Measurements from ENCODE around the gene TMEM54.

TMEM54 gene

DNA sequence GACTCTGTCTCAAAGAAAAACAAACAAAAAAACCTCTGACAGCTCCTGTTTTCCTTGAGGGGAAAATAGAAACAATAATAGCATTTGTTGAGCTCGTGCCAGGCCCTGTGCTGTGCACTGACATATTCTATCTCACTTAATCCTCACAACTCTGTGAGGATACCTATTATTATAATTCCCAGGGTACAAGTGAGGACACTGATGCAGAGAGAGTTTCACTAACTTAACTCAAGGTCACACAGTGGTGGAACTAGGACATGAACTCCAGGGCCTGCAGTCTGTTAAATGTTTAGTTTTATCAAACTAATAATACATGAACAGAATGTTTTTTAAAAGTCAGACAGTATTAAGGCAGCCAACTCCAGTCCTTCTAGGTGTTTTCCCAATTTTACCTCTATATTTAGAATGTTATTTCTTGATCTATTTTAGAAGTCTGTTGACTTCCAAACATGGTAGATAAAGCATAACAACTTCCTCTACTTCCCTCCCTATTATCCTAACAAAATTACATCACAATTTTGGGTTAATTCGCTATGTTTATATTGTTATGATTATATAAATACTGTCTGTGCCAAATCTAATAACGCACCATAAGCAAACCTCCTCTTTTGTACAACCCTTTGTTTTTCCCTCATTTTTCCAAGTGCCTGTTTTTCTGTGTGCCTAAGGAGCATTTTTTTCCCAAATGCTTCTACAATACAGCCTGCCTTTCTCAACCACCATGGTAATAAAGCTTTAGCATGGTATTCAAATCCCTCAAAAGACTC lies 35.4 kb downstream of the TMEM54 start:
- peaks cover 3% of the 10 kb centered on the region for H3K27me3 ChIP-seq (ENCODE audit: control insufficient read depth, insufficient read depth, low read length)
- H3K9me3 ChIP-seq (replicated peaks; ENCODE audit: low read length), result no peaks in the 10 kb centered on the region
- H3K4me2 ChIP-seq (ENCODE audit: low read length), result no peak overlapping the region
- peaks cover 4% of the 10 kb centered on the region for H3K36me3 ChIP-seq (ENCODE audit: insufficient read depth, low read length)
- H3K9ac ChIP-seq (ENCODE audit: low read depth, low read length), result no peak overlapping the region
- H3K4me3 ChIP-seq (ENCODE audit: low read length), result no peak overlapping the region
- peaks cover 10% of the 10 kb centered on the region for H3K4me1 ChIP-seq (ENCODE audit: control insufficient read depth, insufficient read depth, low read length)

DNA sequence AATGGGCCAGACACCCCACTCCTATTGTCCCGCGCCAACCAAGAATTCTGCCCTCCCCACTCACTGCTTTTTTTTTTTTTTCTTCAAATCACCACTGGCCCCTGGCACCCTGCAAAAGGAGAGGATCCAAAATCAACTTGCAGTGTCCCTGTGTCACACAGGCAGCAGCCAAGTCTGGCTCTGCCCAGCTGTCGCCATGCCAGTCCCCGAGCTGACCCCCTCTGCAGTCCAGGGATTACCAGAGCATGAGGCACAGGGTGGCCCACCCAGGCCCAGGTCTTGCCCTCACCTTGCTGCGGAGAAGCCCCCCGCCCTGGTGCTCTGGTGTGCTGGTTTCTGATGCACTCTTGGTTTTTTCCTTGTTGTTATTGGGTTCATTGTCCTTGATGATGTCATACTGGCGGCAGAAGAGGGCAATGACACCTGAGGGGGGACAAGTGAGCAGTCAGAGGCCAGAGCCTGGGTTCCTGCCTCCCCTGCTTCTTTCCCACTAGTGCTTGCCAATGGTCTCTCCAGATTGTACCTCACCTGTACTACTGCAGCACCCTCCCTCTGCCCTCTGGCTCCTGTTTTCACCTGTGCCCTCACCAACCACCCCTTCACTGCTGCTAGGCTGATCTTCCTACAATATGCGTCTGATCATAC lies 36.7 kb downstream of the TMEM54 start:
- no peak overlapping the region for H3K9ac ChIP-seq (ENCODE audit: low read depth, low read length)
- no peak overlapping the region for H3K4me2 ChIP-seq (ENCODE audit: low read length)
- no peak overlapping the region for H3K4me3 ChIP-seq (ENCODE audit: low read length)
- H3K27me3 ChIP-seq (ENCODE audit: control insufficient read depth, insufficient read depth, low read length), result no peaks in the 10 kb centered on the region
- H3K36me3 ChIP-seq (ENCODE audit: insufficient read depth, low read length), result peaks cover 6% of the 10 kb centered on the region
- H3K4me1 ChIP-seq (ENCODE audit: control insufficient read depth, insufficient read depth, low read length), result peaks cover 5% of the 10 kb centered on the region
- H3K9me3 ChIP-seq (replicated peaks; ENCODE audit: low read length), result no peaks in the 10 kb centered on the region

DNA sequence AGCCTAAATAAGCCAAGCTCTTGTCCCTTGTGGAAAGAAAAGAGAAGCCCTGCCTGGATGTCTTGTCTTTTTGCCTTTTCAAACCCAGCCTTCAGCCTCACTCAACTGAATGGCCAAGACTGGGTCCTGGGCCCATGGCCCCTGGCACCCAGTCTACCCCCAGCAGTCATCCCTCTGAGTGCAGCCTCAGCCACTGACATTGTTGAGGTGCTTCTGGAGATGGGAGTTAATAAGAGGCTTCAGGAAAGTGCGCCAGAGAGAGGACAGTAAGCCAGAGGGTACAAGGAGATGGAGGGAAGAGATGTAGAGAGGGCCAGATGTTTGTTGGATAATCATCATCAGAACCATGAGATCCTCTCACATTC lies 37.3 kb downstream of the TMEM54 start:
- peaks cover 5% of the 10 kb centered on the region for H3K4me1 ChIP-seq (ENCODE audit: control insufficient read depth, insufficient read depth, low read length)
- no peak overlapping the region for H3K4me2 ChIP-seq (ENCODE audit: low read length)
- no peak overlapping the region for H3K9ac ChIP-seq (ENCODE audit: low read depth, low read length)
- H3K4me3 ChIP-seq (ENCODE audit: low read length), result no peak overlapping the region
- H3K9me3 ChIP-seq (replicated peaks; ENCODE audit: low read length), result no peaks in the 10 kb centered on the region
- H3K36me3 ChIP-seq (ENCODE audit: insufficient read depth, low read length), result peaks cover 10% of the 10 kb centered on the region
- H3K27me3 ChIP-seq (ENCODE audit: control insufficient read depth, insufficient read depth, low read length), result no peaks in the 10 kb centered on the region

DNA sequence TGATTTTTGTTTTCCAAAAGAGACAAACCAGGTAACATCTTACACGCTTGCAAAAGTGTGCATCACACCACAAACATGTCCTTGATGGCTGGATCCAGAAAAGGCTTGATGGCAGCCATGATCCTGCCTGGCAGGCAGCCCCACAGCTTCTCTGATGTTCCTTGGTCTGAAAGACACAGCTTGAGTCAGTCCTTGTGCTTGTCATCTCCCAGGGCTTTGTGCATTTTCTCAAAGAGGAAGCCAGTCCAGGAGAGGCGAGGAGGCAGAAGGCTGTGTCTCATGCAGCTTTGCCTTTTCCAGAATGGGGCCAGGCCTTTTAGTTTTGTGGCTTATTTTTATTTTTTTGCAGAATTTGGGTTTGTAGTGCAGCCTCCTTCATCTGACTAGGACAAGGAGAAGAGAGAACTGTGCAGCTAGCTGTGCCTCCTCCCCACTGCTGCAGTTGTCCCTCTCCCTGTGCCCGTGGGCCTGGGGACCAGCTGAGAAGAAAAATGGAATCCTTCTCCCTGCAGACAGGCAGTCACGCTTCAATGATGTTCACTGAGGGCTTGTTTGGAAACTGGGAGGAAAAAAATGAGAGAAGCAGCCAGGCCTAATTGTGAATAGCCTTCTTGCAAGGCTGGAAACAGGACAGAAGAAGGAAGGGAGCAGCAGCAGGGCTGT lies 37.8 kb downstream of the TMEM54 start:
- Histone ChIP-seq H3K9me3 (replicated peaks; ENCODE audit: low read length) (no peaks in the 10 kb centered on the region), H3K27me3 (ENCODE audit: control insufficient read depth, insufficient read depth, low read length) (no peaks in the 10 kb centered on the region), H3K4me3 (ENCODE audit: low read length) (no peak overlapping the region), H3K36me3 (ENCODE audit: insufficient read depth, low read length) (peaks cover 10% of the 10 kb centered on the region), H3K4me2 (ENCODE audit: low read length) (no peak overlapping the region), H3K9ac (ENCODE audit: low read depth, low read length) (no peak overlapping the region), H3K4me1 (ENCODE audit: control insufficient read depth, insufficient read depth, low read length) (peaks cover 5% of the 10 kb centered on the region)

DNA sequence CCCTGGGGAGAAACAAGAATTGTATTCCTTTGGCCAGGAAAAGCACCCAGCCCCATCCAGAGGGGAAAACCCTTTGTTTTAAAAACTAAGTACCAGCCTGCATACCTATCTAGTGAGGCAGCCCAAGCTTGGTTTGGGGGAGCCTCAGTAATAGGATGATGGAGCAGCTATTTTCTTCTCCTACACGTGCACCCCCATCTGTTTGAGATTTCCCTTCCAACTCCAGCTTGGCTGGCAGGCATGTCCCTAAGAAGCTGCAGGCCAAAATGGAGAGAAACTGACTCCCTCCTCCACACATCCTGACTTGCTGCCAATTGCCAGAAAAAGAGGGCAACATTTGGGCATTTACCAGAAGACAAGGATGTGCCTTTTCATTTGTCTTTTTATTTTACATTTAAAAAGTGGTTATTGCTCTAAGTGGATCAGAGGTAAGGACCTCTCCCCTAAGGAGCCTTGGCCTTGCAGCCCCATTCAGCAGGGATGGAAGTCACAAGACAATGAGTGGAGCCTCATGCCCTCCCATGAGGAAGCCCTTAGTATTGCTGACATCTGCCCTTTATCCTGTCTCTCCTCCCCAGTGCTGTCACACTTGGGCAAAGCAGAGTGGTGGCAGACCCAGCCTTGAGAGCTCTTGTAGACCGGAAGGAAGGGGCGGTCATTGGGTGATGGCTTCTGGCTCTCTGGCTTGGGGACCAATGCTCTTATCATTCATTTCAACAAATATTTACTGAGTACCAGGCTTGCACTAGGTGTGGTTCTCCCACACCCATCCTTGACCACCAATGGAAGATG lies 39.1 kb downstream of the TMEM54 start:
- Histone ChIP-seq H3K9ac (ENCODE audit: low read depth, low read length) (no peak overlapping the region), H3K9me3 (replicated peaks; ENCODE audit: low read length) (no peaks in the 10 kb centered on the region), H3K36me3 (ENCODE audit: insufficient read depth, low read length) (peaks cover 10% of the 10 kb centered on the region)

DNA sequence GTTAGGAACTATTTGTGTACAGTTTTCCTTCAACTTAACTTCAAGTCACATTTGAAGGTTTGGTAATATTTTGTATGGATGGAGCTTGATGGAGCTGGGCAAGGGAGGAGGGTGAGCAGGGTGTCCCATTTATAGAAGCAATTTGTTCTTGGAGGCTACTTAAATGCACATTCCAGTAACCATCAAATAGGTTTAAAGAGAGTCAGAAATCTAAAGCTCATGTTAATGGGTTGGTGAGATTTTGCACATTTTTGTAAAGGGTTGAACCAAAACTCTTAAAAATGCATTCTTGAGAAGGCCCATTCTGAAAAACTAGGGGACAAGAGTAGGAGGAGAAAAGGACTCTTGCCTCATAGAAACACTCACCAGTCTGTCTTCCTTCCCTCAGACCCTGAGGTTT lies 40.6 kb downstream of the TMEM54 start:
- H3K9ac ChIP-seq (ENCODE audit: low read depth, low read length), result no peak overlapping the region
- H3K27me3 ChIP-seq (ENCODE audit: control insufficient read depth, insufficient read depth, low read length), result no peaks in the 10 kb centered on the region
- H3K36me3 ChIP-seq (ENCODE audit: insufficient read depth, low read length), result peaks cover 19% of the 10 kb centered on the region
- no peak overlapping the region for H3K4me2 ChIP-seq (ENCODE audit: low read length)
- H3K4me3 ChIP-seq (ENCODE audit: low read length), result no peak overlapping the region
- no peaks in the 10 kb centered on the region for H3K9me3 ChIP-seq (replicated peaks; ENCODE audit: low read length)
- peaks cover 5% of the 10 kb centered on the region for H3K4me1 ChIP-seq (ENCODE audit: control insufficient read depth, insufficient read depth, low read length)

More for the DNA sequence above, 39.1 kb downstream of the TMEM54 start:
- Histone ChIP-seq H3K27me3 (ENCODE audit: control insufficient read depth, insufficient read depth, low read length) (no peaks in the 10 kb centered on the region), H3K4me2 (ENCODE audit: low read length) (no peak overlapping the region), H3K4me1 (ENCODE audit: control insufficient read depth, insufficient read depth, low read length) (peaks cover 5% of the 10 kb centered on the region), H3K4me3 (ENCODE audit: low read length) (no peak overlapping the region)

DNA sequence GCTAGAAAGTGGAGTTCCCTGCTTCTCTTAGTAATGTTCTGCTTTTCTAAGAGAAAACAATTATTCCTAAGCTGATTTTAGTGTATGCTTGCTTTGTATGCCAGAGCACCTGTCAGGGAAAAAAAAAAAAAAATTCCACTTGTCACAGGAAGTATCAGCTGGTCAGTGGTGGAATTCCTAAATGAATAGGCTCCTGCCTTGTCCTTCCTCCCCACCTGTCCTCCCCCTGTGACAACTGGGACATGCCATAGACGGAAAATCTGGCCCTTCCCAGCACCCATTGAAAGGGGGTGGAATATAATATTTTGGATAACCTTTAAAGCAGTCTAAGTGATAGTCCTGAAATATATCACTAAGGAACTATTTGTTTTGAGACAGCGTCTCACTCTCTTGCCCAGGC lies 41.3 kb downstream of the TMEM54 start:
- no peaks in the 10 kb centered on the region for H3K9me3 ChIP-seq (replicated peaks; ENCODE audit: low read length)
- H3K4me2 ChIP-seq (ENCODE audit: low read length), result no peak overlapping the region
- H3K27me3 ChIP-seq (ENCODE audit: control insufficient read depth, insufficient read depth, low read length), result no peaks in the 10 kb centered on the region
- peaks cover 19% of the 10 kb centered on the region for H3K36me3 ChIP-seq (ENCODE audit: insufficient read depth, low read length)
- peaks cover 5% of the 10 kb centered on the region for H3K4me1 ChIP-seq (ENCODE audit: control insufficient read depth, insufficient read depth, low read length)
- H3K4me3 ChIP-seq (ENCODE audit: low read length), result no peak overlapping the region
- H3K9ac ChIP-seq (ENCODE audit: low read depth, low read length), result no peak overlapping the region

DNA sequence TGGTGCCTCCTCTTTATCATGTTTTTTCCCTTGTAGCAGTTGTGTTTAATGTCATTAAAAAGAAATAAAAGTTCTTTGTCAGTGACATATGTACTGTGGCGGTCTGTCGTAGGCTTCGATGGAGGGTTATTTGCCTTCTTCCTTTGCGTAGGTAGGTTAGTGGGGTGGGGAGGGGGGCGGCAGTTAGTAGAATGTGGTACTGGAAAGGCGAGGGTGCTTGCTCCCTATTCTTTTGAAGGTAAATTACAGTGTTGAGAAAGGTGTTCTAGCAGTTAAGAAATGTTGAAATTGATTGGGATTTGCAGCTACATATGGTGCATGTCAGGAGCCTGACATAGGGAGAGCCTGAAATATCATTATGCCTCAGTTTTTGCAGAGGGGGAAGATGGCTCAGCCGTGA lies 42.4 kb downstream of the TMEM54 start:
- Histone ChIP-seq H3K4me2 (ENCODE audit: low read length) (no peak overlapping the region), H3K4me3 (ENCODE audit: low read length) (no peak overlapping the region), H3K27me3 (ENCODE audit: control insufficient read depth, insufficient read depth, low read length) (no peaks in the 10 kb centered on the region), H3K9ac (ENCODE audit: low read depth, low read length) (no peak overlapping the region), H3K9me3 (replicated peaks; ENCODE audit: low read length) (no peaks in the 10 kb centered on the region), H3K36me3 (ENCODE audit: insufficient read depth, low read length) (peaks cover 29% of the 10 kb centered on the region), H3K4me1 (ENCODE audit: control insufficient read depth, insufficient read depth, low read length) (peaks cover 5% of the 10 kb centered on the region)

DNA sequence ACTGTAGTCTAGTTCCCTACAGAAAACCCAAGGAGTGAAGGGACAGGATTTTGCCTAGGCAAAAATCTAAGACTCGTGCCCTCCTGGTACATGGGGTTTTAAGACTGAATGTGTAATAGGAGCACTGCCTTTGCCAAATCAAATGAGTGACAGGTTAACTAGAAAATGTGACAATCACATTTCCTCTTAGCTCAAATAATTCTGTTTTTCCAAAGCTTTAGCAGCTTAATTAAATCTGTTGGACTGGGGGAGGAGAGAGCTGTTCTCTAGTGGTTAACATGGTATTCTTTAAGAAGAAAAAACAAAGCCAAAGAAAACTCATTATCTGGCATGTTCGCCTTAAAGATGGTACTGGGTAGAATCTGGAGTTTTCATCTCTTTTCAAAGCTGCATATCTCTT lies 43.1 kb downstream of the TMEM54 start:
- H3K4me2 ChIP-seq (ENCODE audit: low read length), result no peak overlapping the region
- H3K9me3 ChIP-seq (replicated peaks; ENCODE audit: low read length), result no peaks in the 10 kb centered on the region
- no peak overlapping the region for H3K4me3 ChIP-seq (ENCODE audit: low read length)
- H3K9ac ChIP-seq (ENCODE audit: low read depth, low read length), result no peak overlapping the region
- H3K4me1 ChIP-seq (ENCODE audit: control insufficient read depth, insufficient read depth, low read length), result peaks cover 5% of the 10 kb centered on the region
- H3K27me3 ChIP-seq (ENCODE audit: control insufficient read depth, insufficient read depth, low read length), result no peaks in the 10 kb centered on the region
- H3K36me3 ChIP-seq (ENCODE audit: insufficient read depth, low read length), result peaks cover 27% of the 10 kb centered on the region

DNA sequence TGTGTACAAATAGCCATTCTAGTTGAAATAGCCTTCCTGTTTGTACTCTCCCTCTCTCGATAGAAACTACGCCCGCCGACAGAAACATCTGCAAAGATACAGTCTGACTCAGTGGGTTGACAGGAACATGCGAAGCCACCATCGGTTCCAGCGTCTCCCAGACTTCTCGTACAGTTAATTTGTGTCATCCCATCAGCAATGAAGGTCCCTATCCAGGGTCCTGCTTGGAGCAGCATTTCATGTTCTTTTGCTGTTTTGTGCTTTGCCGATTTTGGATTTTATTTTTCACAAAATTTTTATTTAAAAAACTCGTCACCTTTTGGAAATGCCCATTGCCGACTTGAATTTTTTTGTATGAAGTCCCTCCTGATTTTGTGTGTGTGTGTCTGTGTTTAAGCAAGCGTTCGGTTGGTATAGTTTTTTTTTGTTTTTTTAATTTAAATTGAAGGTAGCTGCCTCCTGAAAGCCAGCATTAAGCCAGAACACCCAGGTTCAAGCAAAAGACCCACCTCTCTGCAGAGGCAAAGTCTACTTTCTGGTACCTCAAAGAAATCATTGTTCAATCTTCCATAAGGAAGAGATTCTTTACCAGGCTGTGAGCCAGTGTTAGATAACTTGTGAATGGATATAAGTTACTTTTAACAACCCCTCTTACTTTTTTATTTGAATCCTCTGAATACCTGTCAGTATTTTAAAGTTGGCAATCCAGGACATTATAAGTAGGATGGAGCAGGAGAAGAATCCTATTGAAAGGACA lies 45.1 kb downstream of the TMEM54 start:
- no peaks in the 10 kb centered on the region for H3K4me1 ChIP-seq (ENCODE audit: control insufficient read depth, insufficient read depth, low read length)
- no peak overlapping the region for H3K4me2 ChIP-seq (ENCODE audit: low read length)
- no peak overlapping the region for H3K9ac ChIP-seq (ENCODE audit: low read depth, low read length)
- no peak overlapping the region for H3K4me3 ChIP-seq (ENCODE audit: low read length)
- peaks cover 30% of the 10 kb centered on the region for H3K36me3 ChIP-seq (ENCODE audit: insufficient read depth, low read length)
- no peaks in the 10 kb centered on the region for H3K9me3 ChIP-seq (replicated peaks; ENCODE audit: low read length)
- no peaks in the 10 kb centered on the region for H3K27me3 ChIP-seq (ENCODE audit: control insufficient read depth, insufficient read depth, low read length)
